ENCODE results near the gene PGLYRP2.
"Not testable (repeated sequence)": the region's sequence is repeated elsewhere in the genome, so short reads cannot be mapped to it uniquely, and the experiment has no call there.

Gene PGLYRP2

GRCh38 chr19:15479391-15480345 is at the start of gene PGLYRP2:
Gene PGLYRP2 (minus strand): TSS chr19:15479501. CDS start chr19:15479371, 130 bp downstream.
- no peak within 1 kb of the TSS for H3K4me3 ChIP-seq
- peak within 1 kb of the TSS in 4 of 21 experiments; percentile 8 to 55 (median 33) for H3K27ac ChIP-seq

GRCh38 chr19:15527705-15528104 is 48.4 kb upstream of the PGLYRP2 start:
- Histone ChIP-seq H3K4me3 (no peak overlapping the region), H3K27ac (no peak overlapping the region)

- H3K27ac ChIP-seq, result no peak overlapping the region
- H3K4me3 ChIP-seq, result no peak overlapping the region
Measured at GRCh38 chr19:15526408-15526807, 47.1 kb upstream of the PGLYRP2 start.

GRCh38 chr19:15525291-15525690 is 46.0 kb upstream of the PGLYRP2 start:
- H3K4me3 ChIP-seq, result no peak overlapping the region
- H3K27ac ChIP-seq, result no peak overlapping the region

- no peak overlapping the region for H3K4me3 ChIP-seq
- no peak overlapping the region for H3K27ac ChIP-seq
Measured at GRCh38 chr19:15524781-15525180, 45.5 kb upstream of the PGLYRP2 start.

GRCh38 chr19:15519433-15519976 is 40.2 kb upstream of the PGLYRP2 start:
- H3K27ac ChIP-seq, result no peak overlapping the region

DNA sequence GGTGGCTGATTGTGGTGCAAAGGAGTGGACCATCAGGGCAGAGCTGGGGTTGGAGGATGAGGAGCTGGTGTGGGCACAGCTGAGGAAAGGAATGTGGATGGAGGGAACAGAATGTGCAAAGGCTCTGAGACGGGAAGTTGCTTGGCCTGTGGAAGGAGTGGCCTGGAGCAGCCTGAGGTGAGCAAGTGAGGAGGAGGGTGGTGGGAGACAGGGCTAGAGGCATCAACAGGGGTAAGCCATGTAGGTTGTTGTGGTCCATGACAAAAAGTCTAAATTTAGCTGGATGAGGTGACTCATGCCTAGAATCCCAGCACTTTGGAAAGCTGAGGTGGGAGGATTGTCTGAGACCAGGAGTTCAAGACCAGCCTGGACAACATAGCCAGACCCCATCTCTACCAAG is 38.5 kb upstream of the PGLYRP2 start:
- H3K27ac ChIP-seq, result no peak overlapping the region
- no peak overlapping the region for H3K4me3 ChIP-seq

More at GRCh38 chr19:15519433-15519976, 40.2 kb upstream of the PGLYRP2 start:
- H3K4me3 ChIP-seq, result no peak overlapping the region

GRCh38 chr19:15516363-15516762 is 37.1 kb upstream of the PGLYRP2 start:
- no peak overlapping the region for H3K27ac ChIP-seq

GRCh38 chr19:15515227-15515625 is 35.9 kb upstream of the PGLYRP2 start:
- H3K27ac ChIP-seq, result peak overlapping the region in 14 of 21 experiments; percentile 4 to 90 (median 65)
- H3K4me3 ChIP-seq, result not testable (repeated sequence)

More at GRCh38 chr19:15516363-15516762, 37.1 kb upstream of the PGLYRP2 start:
- H3K4me3 ChIP-seq, result no peak overlapping the region

GRCh38 chr19:15511671-15512424 is 32.5 kb upstream of the PGLYRP2 start:
- Histone ChIP-seq H3K4me3 (no peak overlapping the region), H3K27ac (peak overlapping the region in 15 of 21 experiments; percentile 29 to 79 (median 65))

DNA sequence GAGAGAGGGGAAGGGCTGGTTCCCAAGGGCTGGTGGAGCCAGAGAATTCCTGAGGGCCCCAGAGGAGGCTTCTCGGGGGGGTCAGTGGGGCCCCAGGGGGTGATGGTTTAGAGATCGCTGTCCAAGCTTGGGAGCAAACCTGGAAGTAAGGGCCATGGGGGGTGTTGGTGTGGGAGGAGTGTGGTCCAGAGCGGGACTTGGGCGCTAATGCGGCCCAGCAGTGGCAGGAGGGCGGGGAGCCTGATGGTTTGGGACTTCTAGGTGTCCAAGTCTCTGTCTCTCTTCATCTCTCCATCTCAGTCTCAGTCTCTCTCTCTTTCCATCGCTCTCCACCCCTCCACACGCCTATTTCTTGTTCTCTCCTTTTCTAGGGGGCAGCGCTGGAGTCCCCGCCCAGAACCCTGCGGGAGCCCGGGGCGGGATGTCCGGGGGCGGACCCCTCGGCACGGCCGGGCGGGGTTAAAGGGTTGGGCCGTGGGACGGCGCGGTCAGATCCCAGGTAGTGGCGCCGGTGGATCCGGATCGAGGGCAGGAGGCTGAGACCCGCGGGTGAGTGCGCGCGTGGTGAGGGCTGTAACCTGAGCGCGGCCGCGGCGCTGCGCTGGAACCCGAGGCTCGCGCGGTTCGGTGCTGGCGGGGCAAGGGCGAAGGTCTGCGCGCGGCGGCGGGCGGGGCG is 28.9 kb upstream of the PGLYRP2 start, which contains the start of gene CYP4F22:
Gene CYP4F22, plus strand, starts transcription at position 491 of the 676 bp plus-strand sequence. CDS start 16,812 bp downstream, outside the sequence.
- peak within 1 kb of the TSS; percentile 3 to 43 (median 21) for H3K4me3 ChIP-seq
- H3K27ac ChIP-seq, result peak within 1 kb of the TSS in 16 of 21 experiments; percentile 12 to 73 (median 52)

DNA sequence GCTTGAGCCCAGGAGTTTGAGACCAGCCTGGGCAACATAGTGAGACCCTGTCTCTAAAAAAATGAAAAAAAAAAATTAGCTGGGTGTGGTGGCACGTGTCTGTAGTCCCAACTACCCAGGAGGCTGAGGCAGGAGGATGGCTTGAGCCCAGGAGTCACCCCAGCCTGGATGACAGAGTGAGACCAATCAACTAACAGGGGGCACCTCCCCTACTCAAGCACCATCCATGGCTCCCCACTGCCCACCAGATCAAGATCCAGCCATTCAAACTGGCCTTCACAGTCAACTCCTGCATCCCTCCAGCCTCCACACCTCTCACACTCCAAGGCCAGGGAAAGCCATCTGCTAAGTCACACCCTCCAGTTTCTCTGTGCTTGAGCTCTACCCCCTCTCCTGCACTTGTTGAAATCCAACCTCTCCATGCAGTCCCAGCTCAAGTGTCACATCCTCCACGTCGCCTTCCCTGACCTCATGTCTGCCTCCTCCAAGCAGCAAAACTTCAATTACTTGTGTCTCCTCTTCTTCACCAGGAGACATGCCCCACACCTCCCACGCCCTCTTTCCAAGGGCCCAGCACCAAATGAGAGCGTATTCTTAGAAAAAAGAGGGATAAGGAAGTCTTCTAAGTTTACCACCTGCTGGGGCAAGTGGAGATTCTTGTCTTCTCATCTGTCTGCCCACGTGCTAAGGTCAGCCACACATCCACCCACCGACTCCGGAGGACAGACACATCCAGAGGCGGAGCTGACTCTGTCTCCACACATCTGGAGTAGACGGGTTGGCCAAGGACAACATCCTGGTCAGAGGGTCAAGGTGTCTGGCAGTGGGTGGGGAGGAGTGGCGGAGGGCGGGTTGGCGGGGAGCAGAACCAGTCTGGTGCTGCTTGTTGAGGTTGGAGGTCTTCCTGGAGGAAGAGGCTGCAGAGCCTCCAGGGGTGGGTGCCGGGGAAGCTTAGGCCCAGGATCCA is 28.1 kb upstream of the PGLYRP2 start:
- peak overlapping the region in 1 of 7 experiments; percentile 43 for H3K4me3 ChIP-seq
- peak overlapping the region in 2 of 21 experiments; percentile 39 to 73 for H3K27ac ChIP-seq

DNA sequence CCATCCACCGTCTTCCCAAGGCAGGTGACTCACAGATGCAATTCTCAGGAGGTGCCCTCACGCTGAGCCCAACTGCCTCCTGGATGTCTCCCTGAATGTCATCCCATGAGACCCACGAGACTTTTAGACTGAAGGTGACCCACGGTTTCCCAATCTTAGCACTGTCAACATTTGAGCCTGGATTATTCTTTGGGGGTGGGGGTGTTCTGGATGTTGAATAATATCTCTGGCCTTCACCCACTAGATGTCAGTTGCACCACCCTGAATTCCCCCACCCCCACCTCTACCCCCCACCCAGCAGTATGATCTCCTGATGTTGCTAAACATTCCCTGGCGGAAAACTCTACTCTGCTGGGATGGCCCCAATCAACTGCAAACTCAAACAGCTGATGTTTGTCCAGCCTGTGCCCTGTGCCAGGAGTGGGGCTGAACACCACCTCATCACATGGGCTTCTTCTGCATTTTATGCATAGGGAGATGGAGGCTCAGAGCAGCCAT is 26.8 kb upstream of the PGLYRP2 start:
- Histone ChIP-seq H3K27ac (no peak overlapping the region), H3K4me3 (no peak overlapping the region)

DNA sequence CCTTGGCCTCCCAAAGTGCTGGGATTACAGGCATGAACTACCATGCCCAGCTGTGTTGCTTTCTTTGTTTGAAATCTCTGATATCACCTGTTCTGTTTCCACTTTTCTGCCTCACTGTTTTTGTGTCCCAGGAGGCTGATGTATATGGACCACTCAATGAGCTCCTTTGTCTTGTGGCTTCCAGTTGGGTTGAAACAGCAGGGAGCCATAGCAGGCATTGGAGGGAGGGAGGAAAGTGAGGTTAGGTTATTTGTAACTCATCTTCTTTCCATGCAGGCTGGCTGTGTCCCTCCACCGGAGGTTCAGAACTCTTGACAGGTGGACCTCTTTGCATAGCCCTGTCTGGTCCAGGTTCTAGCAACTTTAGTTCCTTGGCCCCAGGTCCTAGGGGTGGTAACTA is 23.0 kb upstream of the PGLYRP2 start:
- no peak overlapping the region for H3K4me3 ChIP-seq
- no peak overlapping the region for H3K27ac ChIP-seq

- H3K27ac ChIP-seq, result no peak overlapping the region
- H3K4me3 ChIP-seq, result no peak overlapping the region
Measured at GRCh38 chr19:15501596-15501995, 22.3 kb upstream of the PGLYRP2 start.

- no peak overlapping the region for H3K4me3 ChIP-seq
- H3K27ac ChIP-seq, result no peak overlapping the region
Measured at GRCh38 chr19:15498910-15499309, 19.6 kb upstream of the PGLYRP2 start.

GRCh38 chr19:15498156-15498858 is 19.0 kb upstream of the PGLYRP2 start:
- no peak overlapping the region for H3K27ac ChIP-seq
- H3K4me3 ChIP-seq, result no peak overlapping the region

DNA sequence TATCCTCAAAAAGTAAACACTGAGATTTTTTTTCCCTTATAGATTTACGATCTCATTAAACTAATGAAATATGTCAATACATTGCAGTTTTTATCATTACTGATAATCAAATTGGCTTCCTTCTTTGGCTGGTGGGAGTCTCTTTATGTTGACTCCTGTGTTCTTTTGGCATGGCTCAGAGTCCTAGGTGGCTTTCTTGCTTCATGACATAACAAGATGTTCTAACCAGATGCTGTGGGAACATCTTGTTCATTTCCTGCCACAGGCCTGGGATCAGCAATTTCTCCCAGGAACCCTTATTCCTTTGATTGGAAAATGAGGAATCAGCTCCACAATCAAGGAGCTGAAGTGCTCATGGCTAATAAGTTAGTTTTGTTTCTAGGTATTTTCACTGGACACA is 15.8 kb upstream of the PGLYRP2 start:
- Histone ChIP-seq H3K27ac (no peak overlapping the region), H3K4me3 (no peak overlapping the region)

All from skin epidermis (tissue), 12 donors.